HepG2 (cell line): ENCODE results near the gene FKBP5.

Experiments
- GLI4 ChIP-seq: sonication (generic); formaldehyde crosslinking; IDR thresholded peaks from 2 replicates; pipeline ENCODE4 v1.5.1; 2020; ENCODE audit warnings: missing genetic modification reagents, mild to moderate bottlenecking, moderate library complexity, borderline replicate concordance
- HMG20A ChIP-seq: IDR thresholded peaks from 2 replicates; pipeline ENCODE4 v1.6.1; 2016; ENCODE audit warnings: borderline replicate concordance
- JUN ChIP-seq: sonication (generic); formaldehyde crosslinking; IDR thresholded peaks from 2 replicates; pipeline ENCODE4 v1.4.0; 2020; ENCODE audit warnings: mild to moderate bottlenecking, missing genetic modification reagents
- MYNN ChIP-seq: sonication (generic); formaldehyde crosslinking; IDR thresholded peaks from 2 replicates; pipeline ENCODE4 v1.4.0; 2020; ENCODE audit warnings: mild to moderate bottlenecking, low read depth, missing genetic modification reagents
- NFATC3 ChIP-seq: sonication (generic); formaldehyde crosslinking; IDR thresholded peaks from 2 replicates; pipeline ENCODE4 v1.5.1; 2020; ENCODE audit warnings: mild to moderate bottlenecking, missing genetic modification reagents
- SALL1 ChIP-seq: sonication (generic); formaldehyde crosslinking; IDR thresholded peaks from 2 replicates; pipeline ENCODE4 v1.8.0; 2022; ENCODE audit warnings: mild to moderate bottlenecking, missing genetic modification reagents
- TAF1 ChIP-seq: sonication (generic); formaldehyde crosslinking; IDR thresholded peaks from 2 replicates; pipeline ENCODE4 v1.4.0; 2020; ENCODE audit warnings: missing genetic modification reagents
- ZBTB10 ChIP-seq: sonication (generic); formaldehyde crosslinking; IDR thresholded peaks from 2 replicates; pipeline ENCODE4 v1.4.0; 2020; ENCODE audit warnings: missing genetic modification reagents, borderline replicate concordance
- ZBTB42 ChIP-seq: sonication (generic); formaldehyde crosslinking; IDR thresholded peaks from 2 replicates; pipeline ENCODE4 v1.5.0; 2020; ENCODE audit warnings: mild to moderate bottlenecking, missing genetic modification reagents
- ZFP1 ChIP-seq: IDR thresholded peaks from 2 replicates; pipeline ENCODE4 v1.6.1; 2016
- ZNF24 ChIP-seq: fragments of 450-650 bp; IDR thresholded peaks from 2 replicates; pipeline ENCODE4 v1.6.1; 2017; ENCODE audit warnings: antibody characterized with exemption, mild to moderate bottlenecking
- TF ChIP-seq, protein P1 (sequence below): sonication (generic); formaldehyde crosslinking; IDR thresholded peaks from 2 replicates; pipeline ENCODE4 v1.5.0; 2020; ENCODE audit warnings: mild to moderate bottlenecking, missing genetic modification reagents, moderate library complexity
- TF ChIP-seq, protein P2 (sequence below): sonication (generic); formaldehyde crosslinking; IDR thresholded peaks from 2 replicates; pipeline ENCODE4 v1.5.1; 2020; ENCODE audit warnings: missing genetic modification reagents, mild to moderate bottlenecking, borderline replicate concordance

DNA sequence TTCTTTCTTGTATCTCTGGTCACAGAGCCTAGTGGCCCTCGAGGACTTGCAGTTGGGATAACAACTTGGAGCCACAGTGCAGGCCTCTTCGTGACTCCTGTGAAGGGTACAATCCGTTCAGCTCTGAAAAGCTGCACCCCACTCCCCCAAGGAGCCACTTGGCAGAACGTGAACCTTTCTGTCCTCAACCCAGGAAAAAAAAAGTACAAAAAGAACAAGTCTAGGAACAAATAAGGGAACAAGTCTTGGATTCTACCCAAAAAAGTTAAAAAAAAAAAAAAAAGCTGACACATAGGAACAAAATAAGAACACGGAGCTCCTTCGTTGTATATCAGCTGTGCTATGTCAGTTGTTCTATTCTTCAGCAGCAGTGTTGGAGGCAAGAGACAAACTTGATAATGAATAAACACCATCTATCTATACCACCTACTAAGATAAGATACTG lies 98.1 kb downstream of the FKBP5 start:
- TF ChIP-seq NFATC3 (no peak), HMG20A (CRISPR knock-in tag) (no peak), JUN (CRISPR knock-in tag) (no peak), ZBTB42 (CRISPR knock-in tag) (no peak), SALL1 (CRISPR knock-in tag) (no peak), ZBTB10 (CRISPR knock-in tag) (no peak), TAF1 (CRISPR knock-in tag) (no peak), MYNN (no peak), GLI4 (no peak), ZFP1 (CRISPR knock-in tag) (no peak), ZNF24 (no peak)
- TF ChIP-seq, protein P1, sequence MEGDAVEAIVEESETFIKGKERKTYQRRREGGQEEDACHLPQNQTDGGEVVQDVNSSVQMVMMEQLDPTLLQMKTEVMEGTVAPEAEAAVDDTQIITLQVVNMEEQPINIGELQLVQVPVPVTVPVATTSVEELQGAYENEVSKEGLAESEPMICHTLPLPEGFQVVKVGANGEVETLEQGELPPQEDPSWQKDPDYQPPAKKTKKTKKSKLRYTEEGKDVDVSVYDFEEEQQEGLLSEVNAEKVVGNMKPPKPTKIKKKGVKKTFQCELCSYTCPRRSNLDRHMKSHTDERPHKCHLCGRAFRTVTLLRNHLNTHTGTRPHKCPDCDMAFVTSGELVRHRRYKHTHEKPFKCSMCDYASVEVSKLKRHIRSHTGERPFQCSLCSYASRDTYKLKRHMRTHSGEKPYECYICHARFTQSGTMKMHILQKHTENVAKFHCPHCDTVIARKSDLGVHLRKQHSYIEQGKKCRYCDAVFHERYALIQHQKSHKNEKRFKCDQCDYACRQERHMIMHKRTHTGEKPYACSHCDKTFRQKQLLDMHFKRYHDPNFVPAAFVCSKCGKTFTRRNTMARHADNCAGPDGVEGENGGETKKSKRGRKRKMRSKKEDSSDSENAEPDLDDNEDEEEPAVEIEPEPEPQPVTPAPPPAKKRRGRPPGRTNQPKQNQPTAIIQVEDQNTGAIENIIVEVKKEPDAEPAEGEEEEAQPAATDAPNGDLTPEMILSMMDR (CRISPR knock-in tag): no peak
- TF ChIP-seq, protein P2, sequence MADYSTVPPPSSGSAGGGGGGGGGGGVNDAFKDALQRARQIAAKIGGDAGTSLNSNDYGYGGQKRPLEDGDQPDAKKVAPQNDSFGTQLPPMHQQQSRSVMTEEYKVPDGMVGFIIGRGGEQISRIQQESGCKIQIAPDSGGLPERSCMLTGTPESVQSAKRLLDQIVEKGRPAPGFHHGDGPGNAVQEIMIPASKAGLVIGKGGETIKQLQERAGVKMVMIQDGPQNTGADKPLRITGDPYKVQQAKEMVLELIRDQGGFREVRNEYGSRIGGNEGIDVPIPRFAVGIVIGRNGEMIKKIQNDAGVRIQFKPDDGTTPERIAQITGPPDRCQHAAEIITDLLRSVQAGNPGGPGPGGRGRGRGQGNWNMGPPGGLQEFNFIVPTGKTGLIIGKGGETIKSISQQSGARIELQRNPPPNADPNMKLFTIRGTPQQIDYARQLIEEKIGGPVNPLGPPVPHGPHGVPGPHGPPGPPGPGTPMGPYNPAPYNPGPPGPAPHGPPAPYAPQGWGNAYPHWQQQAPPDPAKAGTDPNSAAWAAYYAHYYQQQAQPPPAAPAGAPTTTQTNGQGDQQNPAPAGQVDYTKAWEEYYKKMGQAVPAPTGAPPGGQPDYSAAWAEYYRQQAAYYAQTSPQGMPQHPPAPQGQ (CRISPR knock-in tag): no peak
